WTC11 (cell line): ENCODE measurements around the gene CLEC2L. TPM values are rescaled to one million over a fixed set of nuclear protein-coding genes. Genes with fewer than 3 reads are reported as not detected.

Experiments
- ATAC-seq: fragments of 200-7000 bp; cut with Tn5 transposase; 2 replicates; pipeline ENCODE4 v1.10.0; 2021; ENCODE audit warnings: mild to moderate bottlenecking, moderate library complexity
- CTCF ChIA-PET: fragments of 300-600 bp; sonication (Branson Sonifier 250); formaldehyde crosslinking; loops from one replicate; lab custom pipeline; 2021; ENCODE audit warnings: antibody characterized with exemption; lab: Charles Lee
- POLR2A ChIA-PET: fragments of 350-600 bp; sonication (Branson Sonifier 250); formaldehyde crosslinking; loops from one replicate; lab custom pipeline; 2021; ENCODE audit warnings: antibody characterized with exemption; lab: Charles Lee
- DNase-seq: peaks from one replicate; pipeline ENCODE4 v3.0.0; 2021; ENCODE audit warnings: low spot score
- H3K27ac Mint-ChIP-seq: 2 replicates; pipeline ENCODE4 v1.8.0; 2021; ENCODE audit warnings: mixed read lengths
- H3K27me3 Mint-ChIP-seq: 2 replicates; pipeline ENCODE4 v1.8.0; 2021; ENCODE audit warnings: low read depth, mild to moderate bottlenecking, moderate library complexity, mixed read lengths
- H3K36me3 Mint-ChIP-seq: 2 replicates; pipeline ENCODE4 v1.8.0; 2021; ENCODE audit warnings: mixed read lengths
- H3K4me1 Mint-ChIP-seq: 2 replicates; pipeline ENCODE4 v1.8.0; 2022; ENCODE audit warnings: mixed read lengths
- H3K4me3 Mint-ChIP-seq: 2 replicates; pipeline ENCODE4 v1.8.0; 2021; ENCODE audit warnings: mild to moderate bottlenecking, moderate library complexity, mixed read lengths
- H3K9me3 Mint-ChIP-seq: 2 replicates; pipeline ENCODE4 v1.8.0; 2021; ENCODE audit warnings: mixed read lengths
- AFF4 ChIP-seq: sonication (generic); formaldehyde crosslinking; IDR thresholded peaks from 2 replicates; pipeline ENCODE4 v1.8.1; 2023; ENCODE audit warnings: mild to moderate bottlenecking, missing genetic modification reagents, borderline replicate concordance
- ARID4B ChIP-seq: sonication (generic); formaldehyde crosslinking; IDR thresholded peaks from 2 replicates; pipeline ENCODE4 v1.8.0; 2023; ENCODE audit warnings: missing genetic modification reagents, mild to moderate bottlenecking, borderline replicate concordance
- ATF1 ChIP-seq: sonication (generic); formaldehyde crosslinking; IDR thresholded peaks from 2 replicates; pipeline ENCODE4 v1.8.1; 2023; ENCODE audit warnings: mild to moderate bottlenecking, moderate library complexity, missing genetic modification reagents
- IRF2 ChIP-seq: sonication (generic); formaldehyde crosslinking; IDR thresholded peaks from 2 replicates; pipeline ENCODE4 v1.8.0; 2022; ENCODE audit warnings: low read depth, missing genetic modification reagents, borderline replicate concordance
- KAT7 ChIP-seq: sonication (generic); formaldehyde crosslinking; IDR thresholded peaks from 2 replicates; pipeline ENCODE4 v1.8.1; 2023; ENCODE audit warnings: missing genetic modification reagents, mild to moderate bottlenecking, borderline replicate concordance
- TEAD1 ChIP-seq: sonication (generic); formaldehyde crosslinking; IDR thresholded peaks from 2 replicates; pipeline ENCODE4 v1.8.0; 2022; ENCODE audit warnings: mild to moderate bottlenecking, missing genetic modification reagents
- TP53 ChIP-seq: sonication (generic); formaldehyde crosslinking; IDR thresholded peaks from 2 replicates; pipeline ENCODE4 v1.8.1; 2023; ENCODE audit warnings: mild to moderate bottlenecking, missing genetic modification reagents
- ZNF232 ChIP-seq: sonication (generic); formaldehyde crosslinking; IDR thresholded peaks from 2 replicates; pipeline ENCODE4 v1.8.0; 2022; ENCODE audit warnings: mild to moderate bottlenecking, missing genetic modification reagents
- ZNF281 ChIP-seq: sonication (generic); formaldehyde crosslinking; IDR thresholded peaks from 2 replicates; pipeline ENCODE4 v1.8.0; 2023; ENCODE audit warnings: mild to moderate bottlenecking, missing genetic modification reagents
- ZNF512 ChIP-seq: sonication (generic); formaldehyde crosslinking; IDR thresholded peaks from 2 replicates; pipeline ENCODE4 v1.8.1; 2022; ENCODE audit warnings: missing genetic modification reagents, borderline replicate concordance
- total RNA-seq: library from RNA; stranded (reverse); gene quantifications from 3 replicates; pipeline ENCODE4 v1.2.3, GENCODE V29; 2021

The CLEC2L gene
- total RNA-seq, 1 experiment from 2014 or later, result 0.13 TPM

- no peak for TF ChIP-seq AFF4 (CRISPR knock-in tag)
Observed at GRCh38 chr7:139566736-139567646, 43.5 kb downstream of the CLEC2L start (continued).

- peak overlapping the region; percentile 62; the same call in 1 of the 2 replicates for H3K27ac Mint-ChIP-seq
- H3K27me3 Mint-ChIP-seq, result no peaks in the 10 kb centered on the region
- POLR2A ChIA-PET, result interaction anchor here (1.2 kb wide), 1 partner anchor 10 kb away, joined by 4 read pairs; no protein-coding TSS in a partner anchor
- no peak for TF ChIP-seq TEAD1 (CRISPR knock-in tag)
- no peak for TF ChIP-seq ZNF232 (CRISPR knock-in tag)
- TF ChIP-seq ATF1 (CRISPR knock-in tag), result no peak
- no peak for TF ChIP-seq ARID4B (CRISPR knock-in tag)
- TF ChIP-seq KAT7 (CRISPR knock-in tag), result no peak
- TF ChIP-seq ZNF512 (CRISPR knock-in tag), result no peak
- TF ChIP-seq ZNF281, result no peak
- TF ChIP-seq IRF2 (CRISPR knock-in tag), result no peak
- TF ChIP-seq TP53 (CRISPR knock-in tag), result no peak
- ATAC-seq, result no peak
- CTCF ChIA-PET, result interaction anchor here (0.8 to 2.1 kb wide), 5 partner anchors 9 to 133 kb away, joined by 3 to 6 read pairs (median 3); no protein-coding TSS in a partner anchor
- no peaks in the 10 kb centered on the region for H3K36me3 Mint-ChIP-seq
- H3K9me3 Mint-ChIP-seq, result no peaks in the 10 kb centered on the region
- H3K4me1 Mint-ChIP-seq, result peaks cover 38% of the 10 kb centered on the region
- H3K4me3 Mint-ChIP-seq, result no peak overlapping the region
- DNase-seq, result no peak
Observed at GRCh38 chr7:139567647-139568345, 44.3 kb downstream of the CLEC2L start.
